Fibroblast of skin of scalp (primary cell): ENCODE measurements around the gene KCNJ2. TPM values are rescaled to one million over a fixed set of nuclear protein-coding genes. Genes with fewer than 3 reads are reported as not detected.

Experiments used
- DNase-seq: peaks from one replicate; pipeline ENCODE4 v3.0.0-alpha.2; 2013
- polyA plus RNA-seq, 2 experiments: library from polyadenylated mRNA; unstranded; fragments of 120-200 nt; gene quantifications; one replicate each; pipeline ENCODE4 v1.2.1, GENCODE V29; 2013; ENCODE audit not compliant: insufficient read length in 2 of 2

KCNJ2 gene
- polyA plus RNA-seq (2013, experiment 1 of 2; ENCODE audit: insufficient read length) = 0.13 TPM
- 0.20 TPM for polyA plus RNA-seq (2013, experiment 2 of 2; ENCODE audit: insufficient read length)

- peak; percentile 68 for DNase-seq
Measured at GRCh38 chr17:70168977-70169708, at the start of gene KCNJ2. KCNJ2 (plus strand) TSS chr17:70169532; CDS start chr17:70175040, 5,508 bp downstream.

- DNase-seq = no peak
Measured at GRCh38 chr17:70119545-70119944, 49.8 kb upstream of the KCNJ2 start.

GRCh38 chr17:70119983-70120382 is 49.3 kb upstream of the KCNJ2 start:
- DNase-seq = no peak

GRCh38 chr17:70120425-70120824 is 48.9 kb upstream of the KCNJ2 start:
- DNase-seq = no peak

GRCh38 chr17:70121126-70121525 is 48.2 kb upstream of the KCNJ2 start:
- DNase-seq = no peak

GRCh38 chr17:70123193-70123592 is 46.1 kb upstream of the KCNJ2 start:
- DNase-seq = no peak

GRCh38 chr17:70124723-70125122 is 44.6 kb upstream of the KCNJ2 start:
- DNase-seq = no peak

GRCh38 chr17:70127221-70127873 is 42.0 kb upstream of the KCNJ2 start:
- DNase-seq = no peak

GRCh38 chr17:70128727-70129238 is 40.5 kb upstream of the KCNJ2 start:
- DNase-seq = no peak

- no peak for DNase-seq
Measured at GRCh38 chr17:70130289-70130688, 39.0 kb upstream of the KCNJ2 start.

- DNase-seq = no peak
Measured at GRCh38 chr17:70132505-70132904, 36.8 kb upstream of the KCNJ2 start.

GRCh38 chr17:70134042-70134441 is 35.3 kb upstream of the KCNJ2 start:
- DNase-seq = no peak

GRCh38 chr17:70134777-70135176 is 34.6 kb upstream of the KCNJ2 start:
- no peak for DNase-seq

GRCh38 chr17:70136131-70136530 is 33.2 kb upstream of the KCNJ2 start:
- DNase-seq = no peak

- peak; percentile 74 for DNase-seq
Measured at GRCh38 chr17:70137451-70138230, 31.7 kb upstream of the KCNJ2 start.

- peak; percentile 25 for DNase-seq
Measured at GRCh38 chr17:70138291-70138865, 31.0 kb upstream of the KCNJ2 start.

- DNase-seq = no peak
Measured at GRCh38 chr17:70139449-70139993, 29.8 kb upstream of the KCNJ2 start.

- peak; percentile 36 for DNase-seq
Measured at GRCh38 chr17:70144260-70144846, 25.0 kb upstream of the KCNJ2 start.

- DNase-seq = no peak
Measured at GRCh38 chr17:70153210-70153609, 16.1 kb upstream of the KCNJ2 start.

- no peak for DNase-seq
Measured at GRCh38 chr17:70157151-70157550, 12.2 kb upstream of the KCNJ2 start.

- no peak for DNase-seq
Measured at GRCh38 chr17:70158180-70158579, 11.2 kb upstream of the KCNJ2 start.

- no peak for DNase-seq
Measured at GRCh38 chr17:70158591-70158990, 10.7 kb upstream of the KCNJ2 start.
